ENCODE data around the gene TRNAU1AP.

DNA sequence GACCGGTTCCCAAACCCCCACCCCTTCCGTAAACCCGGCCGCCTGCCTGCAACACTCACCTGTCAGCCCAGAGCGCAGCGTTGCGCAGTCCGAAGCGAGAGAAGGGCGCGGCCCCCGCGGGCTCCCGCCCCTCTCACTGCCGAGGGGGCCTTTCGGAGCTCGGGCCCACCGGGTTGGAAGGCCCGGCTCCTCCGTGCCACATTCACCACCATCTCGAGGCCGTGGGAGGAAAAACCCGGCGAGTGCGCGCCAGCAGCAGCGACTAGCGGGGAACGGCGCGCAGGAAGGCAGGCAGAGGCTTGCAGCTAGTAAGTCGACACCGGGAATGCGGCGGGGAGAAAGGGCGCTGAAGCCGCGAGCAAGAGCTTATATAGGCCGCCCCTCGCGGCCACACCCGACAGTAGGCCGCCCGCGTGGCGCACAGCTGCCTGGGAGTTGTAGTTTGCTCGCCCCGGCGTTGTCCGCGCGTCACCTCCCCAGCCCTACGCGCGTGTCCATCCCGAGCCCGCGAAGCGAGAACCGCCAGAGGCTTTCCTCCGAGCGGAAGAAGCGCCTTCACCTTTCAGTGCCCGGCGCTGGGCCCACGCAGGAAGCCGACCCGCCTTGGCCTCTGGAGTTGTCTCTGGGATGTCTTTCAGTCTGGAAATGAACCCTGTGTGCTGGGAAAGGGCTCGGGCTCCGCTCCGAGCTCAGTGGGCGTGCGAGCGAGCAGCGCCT, 28.8 kb downstream of the TRNAU1AP start:
- TF ChIP-seq REST (IDR thresholded peaks at IDR 0.05; ENCODE audit: low read depth) (0 out of 2 replicates have a peak, but pooled peaks have one; percentile 37), FOXM1 (IDR thresholded peaks at IDR 0.05; ENCODE audit: borderline replicate concordance, low read depth) (no peak)
